HCT116 (cell line): ENCODE measurements around the gene TM9SF4. TPM values are rescaled to one million over a fixed set of nuclear protein-coding genes. Genes with fewer than 3 reads are reported as not detected.

Experiments used
- ATAC-seq: fragments of 200-7000 bp; cut with Tn5 transposase; 2 replicates; pipeline ENCODE4 v1.9.1; 2020; ENCODE audit warnings: mild to moderate bottlenecking, moderate library complexity
- BruUV-seq: library from RNA; stranded (reverse); fragments of 400-500 nt; replicated peaks from 2 replicates; lab custom pipeline; 2021; lab: Mats Ljungman, UMichigan
- CTCF ChIA-PET: fragments of 300-600 bp; sonication (Branson Sonifier 250); formaldehyde crosslinking; loops from one replicate; lab custom pipeline; 2021; ENCODE audit warnings: antibody characterized with exemption; lab: Charles Lee
- POLR2A ChIA-PET: fragments of 300-600, 350-600 bp; sonication (Branson Sonifier 250); formaldehyde crosslinking; loops from one replicate; lab custom pipeline; 2021; ENCODE audit warnings: antibody characterized with exemption; lab: Charles Lee
- RAD21 ChIA-PET, 2 experiments: fragments of 300-600 bp; sonication (Branson Sonifier 250); formaldehyde crosslinking; loops; one replicate each; lab custom pipeline; 2023; ENCODE audit warnings: low total read pairs in 2 of 2; ENCODE audit not compliant: uncharacterized antibody in 2 of 2, unreplicated experiment in 2 of 2, low non-redundant PET in 1 of 2; lab: Charles Lee
- DNase-seq: peaks from one replicate; pipeline ENCODE4 v3.0.0-alpha.2; 2010; ENCODE audit warnings: low read depth, low spot score
- H2AFZ ChIP-seq: fragments of 200-600 bp; shearing (Covaris generic), sonication (generic); 2 replicates; pipeline ENCODE4 v1.6.1; 2017; ENCODE audit warnings: low read depth, mixed run types, mixed read lengths, antibody characterized with exemption, low read length; ENCODE audit not compliant: poor library complexity, severe bottlenecking
- H3K27ac ChIP-seq: 2 replicates; pipeline ENCODE4 v1.5.1; 2012; ENCODE audit warnings: low read depth, low read length
- H3K27me3 ChIP-seq: fragments of 200-600 bp; sonication (generic); 2 replicates; pipeline ENCODE4 v1.6.1; 2016; ENCODE audit warnings: mixed run types, low read length, mixed read lengths; ENCODE audit not compliant: insufficient read depth
- H3K36me3 ChIP-seq, 2 experiments: fragments of 200-500 bp in 1 of 2; fragments of 200-600 bp in 1 of 2; sonication (Bioruptor generic) in 1 of 2; sonication (generic) in 1 of 2; 2 replicates each; pipeline versions ENCODE4 v1.5.1 to v1.6.1; 2014 to 2016; ENCODE audit warnings: low read length in 2 of 2, inconsistent platforms in 1 of 2, mixed read lengths in 1 of 2, mixed run types in 1 of 2; ENCODE audit not compliant: insufficient read depth in 2 of 2, control insufficient read depth in 1 of 2
- H3K4me1 ChIP-seq, 2 experiments: fragments of 200-600 bp in 1 of 2; sonication (generic) in 1 of 2; 2 replicates each; pipeline versions ENCODE4 v1.5.1 to v1.6.1; 2012 to 2017; ENCODE audit warnings: low read length in 2 of 2, inconsistent platforms in 1 of 2, mild to moderate bottlenecking in 1 of 2, mixed read lengths in 1 of 2, mixed run types in 1 of 2, moderate library complexity in 1 of 2; ENCODE audit not compliant: insufficient read depth in 2 of 2, control insufficient read depth in 1 of 2
- H3K4me2 ChIP-seq: fragments of 200-600 bp; sonication (generic); 2 replicates; pipeline ENCODE4 v1.6.1; 2017; ENCODE audit warnings: mixed run types, low read length, mixed read lengths
- H3K4me3 ChIP-seq, 2 experiments: fragments of 200-600 bp in 1 of 2; sonication (generic) in 1 of 2; replicated peaks in 1 of 2; 2 replicates each; pipeline ENCODE4 v1.5.1; 2011 to 2016; ENCODE audit warnings: low read length in 2 of 2, control low read depth in 1 of 2, low read depth in 1 of 2, mild to moderate bottlenecking in 1 of 2, mixed read lengths in 1 of 2, mixed run types in 1 of 2
- H3K79me2 ChIP-seq: fragments of 200-600 bp; sonication (generic); 2 replicates; pipeline ENCODE4 v1.6.1; 2017; ENCODE audit warnings: mild to moderate bottlenecking, mixed run types, low read length, moderate library complexity, mixed read lengths; ENCODE audit not compliant: insufficient read depth
- H3K9ac ChIP-seq: fragments of 200-600 bp; sonication (generic); 2 replicates; pipeline ENCODE4 v1.6.1; 2016; ENCODE audit warnings: low read length, mixed read lengths
- H3K9me2 ChIP-seq: fragments of 200-600 bp; sonication (generic), shearing (Covaris generic); 2 replicates; pipeline ENCODE4 v1.6.1; 2017; ENCODE audit warnings: mixed run types, mild to moderate bottlenecking, moderate library complexity; ENCODE audit not compliant: insufficient read depth
- H3K9me3 ChIP-seq, 2 experiments: fragments of 200-500 bp in 1 of 2; fragments of 200-600 bp in 1 of 2; sonication (Bioruptor generic) in 1 of 2; sonication (generic) in 1 of 2; 2 replicates each; pipeline ENCODE4 v1.6.1; 2014 to 2017; ENCODE audit warnings: low read length in 2 of 2, mixed read lengths in 2 of 2, inconsistent platforms in 1 of 2, low read depth in 1 of 2, mild to moderate bottlenecking in 1 of 2, mixed run types in 1 of 2, moderate library complexity in 1 of 2; ENCODE audit not compliant: control insufficient read depth in 1 of 2, insufficient read depth in 1 of 2
- H4K20me1 ChIP-seq: fragments of 200-600 bp; sonication (generic), shearing (Covaris generic); 2 replicates; pipeline ENCODE4 v1.6.1; 2017; ENCODE audit warnings: mixed run types, mild to moderate bottlenecking, moderate library complexity; ENCODE audit not compliant: insufficient read depth
- CBX3 ChIP-seq: IDR thresholded peaks from 2 replicates; pipeline ENCODE4 v1.6.1; 2012; ENCODE audit warnings: low read depth
- EGR1 ChIP-seq: IDR thresholded peaks from 2 replicates; pipeline ENCODE4 v1.6.1; 2012; ENCODE audit warnings: low read depth
- EZH2 ChIP-seq: fragments of 200-600 bp; sonication (generic); IDR thresholded peaks from 2 replicates; pipeline ENCODE4 v1.6.1; 2017; ENCODE audit warnings: antibody characterized with exemption, mixed run types
- EZH2phosphoT487 ChIP-seq: fragments of 200-600 bp; IDR thresholded peaks from 2 replicates; pipeline ENCODE4 v1.6.1; 2018; ENCODE audit warnings: antibody characterized with exemption, borderline replicate concordance
- FOSL1 ChIP-seq: IDR thresholded peaks from 2 replicates; pipeline ENCODE4 v1.6.1; 2012; ENCODE audit warnings: low read depth
- MAX ChIP-seq: IDR thresholded peaks from 2 replicates; pipeline ENCODE4 v1.6.1; 2012
- POLR2A ChIP-seq: IDR thresholded peaks from 2 replicates; pipeline ENCODE4 v1.7.0; 2011; ENCODE audit warnings: borderline replicate concordance; ENCODE audit not compliant: insufficient read depth, insufficient read length; ENCODE audit errors: extremely low read depth
- POLR2AphosphoS5 ChIP-seq: IDR thresholded peaks from 2 replicates; pipeline ENCODE4 v1.6.1; 2011; ENCODE audit warnings: mild to moderate bottlenecking, low read depth, low read length, moderate library complexity
- TCF7L2 ChIP-seq: IDR thresholded peaks from 2 replicates; pipeline ENCODE4 v1.7.0; 2011; ENCODE audit warnings: borderline replicate concordance, inconsistent platforms; ENCODE audit not compliant: insufficient read depth, insufficient read length; ENCODE audit errors: extremely low read depth
- YY1 ChIP-seq: IDR thresholded peaks from 2 replicates; pipeline ENCODE4 v1.6.1; 2011; ENCODE audit warnings: low read length, low read depth, moderate library complexity, mild to moderate bottlenecking; ENCODE audit not compliant: insufficient replicate concordance; ENCODE audit errors: extremely low read depth
- ZNF274 ChIP-seq: fragments of 200-500 bp; sonication (Bioruptor generic); IDR thresholded peaks from 2 replicates; pipeline ENCODE4 v1.6.1; 2014; ENCODE audit warnings: mild to moderate bottlenecking, low read depth, low read length, inconsistent platforms
- intact Hi-C: fragments of 100-400 bp; cut with micrococcal nuclease; formaldehyde crosslinking; loops from 2 replicates; pipeline ENCODE4 v1.10.0; 2022
- total RNA-seq: library from RNA; stranded (reverse); gene quantifications from one replicate; pipeline ENCODE4 v1.2.1, GENCODE V29; 2021; ENCODE audit not compliant: unreplicated experiment
- TF ChIP-seq, protein P1 (sequence below): IDR thresholded peaks from 2 replicates; pipeline ENCODE4 v1.6.1; 2012; ENCODE audit warnings: low read depth
- TF ChIP-seq, protein P2 (sequence below), 3 experiments: fragments of 200-600 bp in 1 of 3; sonication (generic) in 1 of 3; IDR thresholded peaks in 2 of 3; conservative IDR thresholded peaks in 1 of 3; 2 replicates each; pipeline ENCODE4 v1.5.1; 2012 to 2017; ENCODE audit warnings: low read depth in 2 of 3, low read length in 2 of 3, antibody characterized with exemption in 1 of 3, borderline replicate concordance in 1 of 3, control low read depth in 1 of 3, mild to moderate bottlenecking in 1 of 3, mixed read lengths in 1 of 3, mixed run types in 1 of 3, moderate library complexity in 1 of 3; ENCODE audit not compliant: insufficient read depth in 1 of 3

The TM9SF4 gene
- total RNA-seq, 1 experiment from 2014 or later: 51.2 TPM

GRCh38 chr20:32139947-32140346 lies 30.4 kb downstream of the TM9SF4 start:
- BruUV-seq: no TSS peak
- CTCF ChIA-PET: no interaction called here
- intact Hi-C loops: no loop called here
- no peak overlapping the region for H3K9ac ChIP-seq
- no peak overlapping the region for H3K27ac ChIP-seq
- DNase-seq (no peak), ATAC-seq (no peak)
- H3K4me1 ChIP-seq: no peaks in the 10 kb centered on the region
- RAD21 ChIA-PET: no interaction called here
- H3K27me3 ChIP-seq: no peaks in the 10 kb centered on the region
- no peaks in the 10 kb centered on the region for H4K20me1 ChIP-seq
- H3K4me3 ChIP-seq: no peak overlapping the region
- peaks cover 39 to 45% of the 10 kb centered on the region in 2 experiments; a peak in 3 of 4 replicates for H3K36me3 ChIP-seq
- H3K9me2 ChIP-seq: no peaks in the 10 kb centered on the region
- POLR2A ChIA-PET: no interaction called here
- no peak overlapping the region for H3K4me2 ChIP-seq
- H3K79me2 ChIP-seq: peaks cover 6% of the 10 kb centered on the region
- no peak overlapping the region for H2AFZ ChIP-seq
- no peaks in the 10 kb centered on the region for H3K9me3 ChIP-seq
- TF ChIP-seq MAX (no peak), POLR2A (no peak), YY1 (no peak), TCF7L2 (no peak), EGR1 (no peak), FOSL1 (no peak), ZNF274 (no peak), CBX3 (no peak), EZH2phosphoT487 (no peak), EZH2 (no peak), POLR2AphosphoS5 (no peak)
- TF ChIP-seq, protein P1, sequence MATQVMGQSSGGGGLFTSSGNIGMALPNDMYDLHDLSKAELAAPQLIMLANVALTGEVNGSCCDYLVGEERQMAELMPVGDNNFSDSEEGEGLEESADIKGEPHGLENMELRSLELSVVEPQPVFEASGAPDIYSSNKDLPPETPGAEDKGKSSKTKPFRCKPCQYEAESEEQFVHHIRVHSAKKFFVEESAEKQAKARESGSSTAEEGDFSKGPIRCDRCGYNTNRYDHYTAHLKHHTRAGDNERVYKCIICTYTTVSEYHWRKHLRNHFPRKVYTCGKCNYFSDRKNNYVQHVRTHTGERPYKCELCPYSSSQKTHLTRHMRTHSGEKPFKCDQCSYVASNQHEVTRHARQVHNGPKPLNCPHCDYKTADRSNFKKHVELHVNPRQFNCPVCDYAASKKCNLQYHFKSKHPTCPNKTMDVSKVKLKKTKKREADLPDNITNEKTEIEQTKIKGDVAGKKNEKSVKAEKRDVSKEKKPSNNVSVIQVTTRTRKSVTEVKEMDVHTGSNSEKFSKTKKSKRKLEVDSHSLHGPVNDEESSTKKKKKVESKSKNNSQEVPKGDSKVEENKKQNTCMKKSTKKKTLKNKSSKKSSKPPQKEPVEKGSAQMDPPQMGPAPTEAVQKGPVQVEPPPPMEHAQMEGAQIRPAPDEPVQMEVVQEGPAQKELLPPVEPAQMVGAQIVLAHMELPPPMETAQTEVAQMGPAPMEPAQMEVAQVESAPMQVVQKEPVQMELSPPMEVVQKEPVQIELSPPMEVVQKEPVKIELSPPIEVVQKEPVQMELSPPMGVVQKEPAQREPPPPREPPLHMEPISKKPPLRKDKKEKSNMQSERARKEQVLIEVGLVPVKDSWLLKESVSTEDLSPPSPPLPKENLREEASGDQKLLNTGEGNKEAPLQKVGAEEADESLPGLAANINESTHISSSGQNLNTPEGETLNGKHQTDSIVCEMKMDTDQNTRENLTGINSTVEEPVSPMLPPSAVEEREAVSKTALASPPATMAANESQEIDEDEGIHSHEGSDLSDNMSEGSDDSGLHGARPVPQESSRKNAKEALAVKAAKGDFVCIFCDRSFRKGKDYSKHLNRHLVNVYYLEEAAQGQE: no peak
- TF ChIP-seq, protein P2, sequence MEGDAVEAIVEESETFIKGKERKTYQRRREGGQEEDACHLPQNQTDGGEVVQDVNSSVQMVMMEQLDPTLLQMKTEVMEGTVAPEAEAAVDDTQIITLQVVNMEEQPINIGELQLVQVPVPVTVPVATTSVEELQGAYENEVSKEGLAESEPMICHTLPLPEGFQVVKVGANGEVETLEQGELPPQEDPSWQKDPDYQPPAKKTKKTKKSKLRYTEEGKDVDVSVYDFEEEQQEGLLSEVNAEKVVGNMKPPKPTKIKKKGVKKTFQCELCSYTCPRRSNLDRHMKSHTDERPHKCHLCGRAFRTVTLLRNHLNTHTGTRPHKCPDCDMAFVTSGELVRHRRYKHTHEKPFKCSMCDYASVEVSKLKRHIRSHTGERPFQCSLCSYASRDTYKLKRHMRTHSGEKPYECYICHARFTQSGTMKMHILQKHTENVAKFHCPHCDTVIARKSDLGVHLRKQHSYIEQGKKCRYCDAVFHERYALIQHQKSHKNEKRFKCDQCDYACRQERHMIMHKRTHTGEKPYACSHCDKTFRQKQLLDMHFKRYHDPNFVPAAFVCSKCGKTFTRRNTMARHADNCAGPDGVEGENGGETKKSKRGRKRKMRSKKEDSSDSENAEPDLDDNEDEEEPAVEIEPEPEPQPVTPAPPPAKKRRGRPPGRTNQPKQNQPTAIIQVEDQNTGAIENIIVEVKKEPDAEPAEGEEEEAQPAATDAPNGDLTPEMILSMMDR (IDR thresholded peaks at IDR 0.05 in 2 of 3, conservative IDR thresholded peaks at IDR 0.05 in 1 of 3; ENCODE audit: borderline replicate concordance in 1 of 3, insufficient read depth in 1 of 3, low read depth in 2 of 3, low read length in 2 of 3): no peak
